Measurements from ENCODE around the gene HAAO.

HAAO gene

GRCh38 chr2:42775810-42776209, 16.6 kb downstream of the HAAO start:
- Histone ChIP-seq H3K9me3 (ENCODE audit: insufficient read depth, low read length) (peaks cover 6% of the 10 kb centered on the region), H2AFZ (ENCODE audit: low read depth, low read length) (no peak overlapping the region), H3K79me2 (ENCODE audit: low read length) (no peaks in the 10 kb centered on the region), H3K36me3 (replicated peaks; ENCODE audit: low read depth, low read length) (peaks cover 2% of the 10 kb centered on the region), H3K9ac (ENCODE audit: low read length) (no peak overlapping the region), H3K4me1 (ENCODE audit: low read length) (no peaks in the 10 kb centered on the region; the same call in 1 of the 2 replicates), H3K4me3 (ENCODE audit: low read length) (no peak overlapping the region), H3K27me3 (ENCODE audit: low read depth, low read length) (no peaks in the 10 kb centered on the region), H4K20me1 (ENCODE audit: insufficient read depth, low read length) (no peaks in the 10 kb centered on the region), H3K4me2 (ENCODE audit: low read length) (no peak overlapping the region), H3K27ac (ENCODE audit: low read length) (no peak overlapping the region)
- TF ChIP-seq EZH2phosphoT487 (IDR thresholded peaks at IDR 0.05; ENCODE audit: low read depth) (no peak), CTCF (IDR thresholded peaks at IDR 0.05; ENCODE audit: low read depth, low read length) (no peak)

GRCh38 chr2:42775186-42775585, 17.2 kb downstream of the HAAO start:
- Histone ChIP-seq H3K9ac (ENCODE audit: low read length) (no peak overlapping the region), H3K4me3 (ENCODE audit: low read length) (no peak overlapping the region), H4K20me1 (ENCODE audit: insufficient read depth, low read length) (no peaks in the 10 kb centered on the region), H3K27ac (ENCODE audit: low read length) (no peak overlapping the region), H3K36me3 (replicated peaks; ENCODE audit: low read depth, low read length) (peaks cover 2% of the 10 kb centered on the region), H2AFZ (ENCODE audit: low read depth, low read length) (no peak overlapping the region), H3K9me3 (ENCODE audit: insufficient read depth, low read length) (peaks cover 6% of the 10 kb centered on the region), H3K4me1 (ENCODE audit: low read length) (no peaks in the 10 kb centered on the region; the same call in 1 of the 2 replicates), H3K4me2 (ENCODE audit: low read length) (no peak overlapping the region), H3K27me3 (ENCODE audit: low read depth, low read length) (no peaks in the 10 kb centered on the region), H3K79me2 (ENCODE audit: low read length) (no peaks in the 10 kb centered on the region)
- TF ChIP-seq CTCF (IDR thresholded peaks at IDR 0.05; ENCODE audit: low read depth, low read length) (no peak), EZH2phosphoT487 (IDR thresholded peaks at IDR 0.05; ENCODE audit: low read depth) (no peak)

DNA sequence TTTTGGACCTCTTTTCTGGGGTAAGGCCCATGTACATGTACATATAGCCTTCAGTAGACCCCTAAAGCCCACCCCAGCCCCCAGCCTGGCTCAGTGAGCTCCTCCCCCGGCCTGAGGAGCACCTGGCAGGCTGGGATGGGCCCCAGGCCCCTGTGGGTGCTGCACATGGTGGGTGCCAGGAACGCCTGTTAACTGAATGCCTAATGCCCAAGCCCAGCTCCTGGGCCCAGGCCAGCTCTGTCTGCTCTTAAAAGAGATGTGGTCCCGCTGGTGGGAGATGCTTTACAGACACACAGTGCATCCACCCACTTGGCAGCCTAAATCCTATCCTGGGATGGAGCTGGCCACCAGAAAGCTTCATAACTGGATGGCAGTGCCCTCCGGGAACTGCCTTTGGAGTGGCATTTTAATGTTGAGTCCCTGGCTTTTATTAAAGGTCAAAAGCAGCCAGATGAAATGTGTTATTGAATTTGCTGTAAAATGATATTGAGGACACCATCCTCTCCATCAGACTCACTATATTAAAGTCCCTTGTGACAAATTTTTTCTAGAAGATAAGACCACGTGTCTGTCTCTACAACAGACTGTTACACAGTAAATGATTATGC, 20.7 kb downstream of the HAAO start:
- Histone ChIP-seq H3K4me1 (ENCODE audit: low read length) (no peaks in the 10 kb centered on the region; the same call in 1 of the 2 replicates), H3K36me3 (replicated peaks; ENCODE audit: low read depth, low read length) (no peaks in the 10 kb centered on the region), H3K79me2 (ENCODE audit: low read length) (no peaks in the 10 kb centered on the region), H4K20me1 (ENCODE audit: insufficient read depth, low read length) (no peaks in the 10 kb centered on the region), H3K27me3 (ENCODE audit: low read depth, low read length) (no peaks in the 10 kb centered on the region), H3K27ac (ENCODE audit: low read length) (no peak overlapping the region), H3K4me3 (ENCODE audit: low read length) (no peak overlapping the region), H3K9ac (ENCODE audit: low read length) (no peak overlapping the region), H3K9me3 (ENCODE audit: insufficient read depth, low read length) (no peaks in the 10 kb centered on the region), H3K4me2 (ENCODE audit: low read length) (no peak overlapping the region), H2AFZ (ENCODE audit: low read depth, low read length) (no peak overlapping the region)
- TF ChIP-seq CTCF (IDR thresholded peaks at IDR 0.05; ENCODE audit: low read depth, low read length) (no peak), EZH2phosphoT487 (IDR thresholded peaks at IDR 0.05; ENCODE audit: low read depth) (no peak)

DNA sequence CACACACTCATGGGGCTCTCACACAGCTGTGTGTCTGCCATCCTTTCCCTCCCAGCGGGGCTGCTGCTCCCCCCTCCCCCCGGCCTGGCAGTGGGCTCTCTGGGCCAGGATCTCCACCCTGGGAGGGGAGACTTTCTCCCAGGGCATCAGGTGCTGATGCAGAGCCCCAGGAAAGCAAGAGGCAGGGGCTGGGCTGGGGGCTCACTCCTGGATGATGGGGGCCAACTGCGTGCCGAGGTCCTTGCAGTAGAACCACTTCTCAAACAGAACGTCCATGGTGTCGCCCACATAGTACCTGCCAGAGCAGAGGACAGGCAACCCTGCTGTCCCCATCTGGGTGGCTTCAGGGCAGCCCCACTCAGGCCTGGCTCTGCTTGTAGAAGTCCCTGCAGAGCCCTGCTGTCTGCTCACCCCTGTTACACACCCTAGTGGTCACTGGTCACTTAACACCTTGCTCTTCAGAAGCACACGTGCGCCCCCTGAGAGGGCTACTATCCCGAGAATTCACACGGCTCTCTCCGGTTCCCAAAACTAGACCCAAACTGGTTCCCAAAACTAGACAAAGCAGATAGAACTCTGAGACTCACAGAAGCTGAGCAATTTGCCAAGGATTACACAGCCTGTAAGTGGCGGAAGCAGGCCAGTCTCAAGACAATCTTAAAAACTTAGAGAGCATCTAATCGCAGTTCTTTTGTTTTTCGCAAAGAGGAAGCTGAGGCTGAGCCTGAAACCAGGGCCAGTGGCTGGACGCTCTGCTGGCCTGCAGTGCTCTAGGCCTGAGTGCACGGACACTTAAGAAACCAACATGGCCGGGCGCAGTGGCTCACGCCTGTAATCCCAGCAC, 21.9 kb downstream of the HAAO start:
- H3K79me2 ChIP-seq (ENCODE audit: low read length): no peaks in the 10 kb centered on the region
- H3K9ac ChIP-seq (ENCODE audit: low read length): no peak overlapping the region
- no peak overlapping the region for H2AFZ ChIP-seq (ENCODE audit: low read depth, low read length)
- no peaks in the 10 kb centered on the region for H3K27me3 ChIP-seq (ENCODE audit: low read depth, low read length)
- H3K36me3 ChIP-seq (replicated peaks; ENCODE audit: low read depth, low read length): no peaks in the 10 kb centered on the region
- TF ChIP-seq EZH2phosphoT487 (IDR thresholded peaks at IDR 0.05; ENCODE audit: low read depth): no peak
- TF ChIP-seq CTCF (IDR thresholded peaks at IDR 0.05; ENCODE audit: low read depth, low read length): peak; percentile 76
- H3K4me2 ChIP-seq (ENCODE audit: low read length): peak overlapping the region; percentile 37
- no peak overlapping the region for H3K27ac ChIP-seq (ENCODE audit: low read length)
- no peak overlapping the region for H3K4me3 ChIP-seq (ENCODE audit: low read length)
- no peaks in the 10 kb centered on the region for H3K9me3 ChIP-seq (ENCODE audit: insufficient read depth, low read length)
- H4K20me1 ChIP-seq (ENCODE audit: insufficient read depth, low read length): no peaks in the 10 kb centered on the region
- H3K4me1 ChIP-seq (ENCODE audit: low read length): peaks cover 3% of the 10 kb centered on the region
